GM15510 (cell line): ENCODE results near the gene TFPT.

Experiments
- POLR2A ChIP-seq: IDR thresholded peaks from 3 replicates; pipeline ENCODE4 v1.6.1; 2011; ENCODE audit warnings: borderline replicate concordance; ENCODE audit not compliant: insufficient read length; ENCODE audit errors: extremely low read depth

The TFPT gene

DNA sequence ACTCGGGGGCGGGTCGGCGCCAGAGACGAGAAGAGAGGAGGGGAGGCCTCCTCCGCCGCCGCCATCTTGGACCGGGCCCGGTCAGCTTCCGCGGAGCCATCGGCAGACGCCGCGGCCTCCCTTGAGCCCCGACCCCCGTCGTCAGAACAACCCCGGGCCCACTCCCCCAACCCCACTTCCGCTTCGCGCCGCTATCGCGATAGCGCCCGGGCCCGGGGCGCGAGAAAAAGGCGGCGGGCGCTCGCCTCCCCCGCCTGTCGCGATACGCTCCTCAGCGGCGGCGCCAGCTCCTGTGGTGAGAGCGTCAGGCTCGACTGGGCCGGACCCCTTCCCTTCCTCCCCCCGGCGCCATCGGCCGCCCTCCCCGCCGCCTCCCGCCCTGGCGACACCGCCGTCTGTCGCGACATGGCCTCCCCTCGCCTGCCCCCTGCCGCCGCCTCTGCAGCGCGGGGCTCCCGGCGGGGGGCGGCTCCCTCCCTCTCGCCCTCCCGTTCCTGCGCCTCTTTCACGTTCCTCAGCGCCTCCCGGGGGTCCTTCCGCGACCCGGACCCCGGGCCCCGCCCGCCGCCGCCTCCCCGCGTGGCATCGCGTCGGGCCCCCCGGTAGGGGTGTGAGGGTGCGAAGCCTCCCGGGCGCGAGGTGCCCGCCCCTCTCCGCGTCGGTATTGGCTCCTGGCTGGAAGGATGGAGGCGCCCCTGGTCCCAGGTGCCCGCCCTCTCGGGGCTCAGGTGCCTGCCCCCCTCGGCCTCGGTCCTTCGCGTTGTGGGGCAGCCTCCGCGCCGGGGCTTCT, 22.4 kb upstream of the TFPT start, which contains the start of gene CNOT3:
Gene CNOT3 (plus strand): TSS at position 64 of the 790 bp plus-strand sequence. CDS start 5,217 bp downstream, outside the sequence.
- peak; percentile 85 for TF ChIP-seq POLR2A

DNA sequence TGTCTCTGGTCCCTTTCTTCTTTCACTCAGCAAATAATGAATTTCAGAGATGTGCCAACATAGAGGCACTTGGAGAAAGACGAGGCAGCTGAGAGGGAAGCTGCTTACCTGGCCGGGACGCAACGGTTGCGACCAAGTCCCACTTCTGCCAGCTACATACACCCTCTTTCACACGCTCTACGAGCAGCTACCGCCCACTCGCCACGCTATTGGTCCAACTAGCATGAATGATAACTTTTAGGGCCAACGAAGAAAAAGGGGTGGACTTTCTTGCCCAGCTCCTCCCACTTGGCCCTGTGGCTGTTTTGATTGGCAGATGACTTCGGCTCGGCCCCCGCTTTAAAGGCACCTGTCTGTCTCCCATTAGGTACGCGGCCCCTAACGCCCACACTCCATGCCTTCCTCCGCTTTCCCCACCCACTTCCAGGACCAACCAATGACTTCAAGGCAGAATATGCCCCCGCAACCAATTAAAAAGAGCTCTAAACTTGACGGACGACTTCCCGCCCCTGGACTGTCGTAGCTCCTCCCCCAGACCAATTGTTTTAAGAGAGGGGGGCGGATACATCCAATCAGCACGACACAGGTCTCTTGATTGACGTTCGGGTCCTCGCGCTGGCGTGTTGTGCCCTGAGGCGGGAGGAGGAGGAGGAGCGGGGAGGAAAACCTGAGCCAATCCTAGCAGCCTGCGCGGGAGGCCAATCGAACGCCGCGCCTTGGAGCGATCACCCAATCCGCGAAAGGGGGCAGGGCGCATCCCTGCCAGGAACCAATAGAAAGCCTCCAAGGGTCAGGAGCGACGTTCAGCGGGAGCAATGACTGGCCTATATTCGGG, 21.6 kb upstream of the TFPT start:
- peak; percentile 77 for TF ChIP-seq POLR2A

DNA sequence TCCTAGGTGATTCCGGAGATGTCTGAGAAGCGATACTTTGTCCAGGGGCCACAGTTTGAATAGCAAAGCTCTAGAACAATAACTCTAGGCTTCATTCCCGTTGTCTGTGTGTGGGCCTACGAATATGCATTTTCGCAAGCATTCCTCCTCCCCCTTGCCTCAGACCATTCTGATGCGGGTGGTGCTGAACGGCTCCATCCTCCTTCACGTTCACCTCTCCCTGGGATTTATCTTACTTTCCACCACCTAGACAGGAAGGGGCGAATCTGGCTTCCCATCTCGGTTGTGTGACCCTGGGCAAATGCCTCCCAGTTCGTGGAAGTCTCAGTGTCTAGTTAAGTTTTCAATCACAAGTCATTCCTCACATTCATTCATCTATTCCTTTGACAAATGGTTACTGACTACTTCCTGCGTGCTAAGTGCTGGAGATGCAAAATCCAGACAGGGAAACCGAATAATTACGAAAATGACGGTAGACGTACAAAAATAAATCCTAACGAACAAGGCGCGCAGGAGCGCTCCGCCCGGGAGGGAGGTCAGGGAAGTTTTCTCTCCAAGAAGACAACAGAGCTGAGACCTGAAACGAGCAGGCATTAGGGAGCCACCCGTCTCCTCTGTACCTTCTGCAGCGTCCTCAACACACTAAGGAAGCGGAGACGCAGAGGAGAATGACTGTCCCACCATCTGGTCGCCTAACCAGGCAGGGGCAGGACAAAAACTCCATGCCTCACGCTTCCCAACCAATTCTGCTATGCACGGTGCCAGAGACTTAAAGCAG, 20.8 kb upstream of the TFPT start:
- no peak for TF ChIP-seq POLR2A

DNA sequence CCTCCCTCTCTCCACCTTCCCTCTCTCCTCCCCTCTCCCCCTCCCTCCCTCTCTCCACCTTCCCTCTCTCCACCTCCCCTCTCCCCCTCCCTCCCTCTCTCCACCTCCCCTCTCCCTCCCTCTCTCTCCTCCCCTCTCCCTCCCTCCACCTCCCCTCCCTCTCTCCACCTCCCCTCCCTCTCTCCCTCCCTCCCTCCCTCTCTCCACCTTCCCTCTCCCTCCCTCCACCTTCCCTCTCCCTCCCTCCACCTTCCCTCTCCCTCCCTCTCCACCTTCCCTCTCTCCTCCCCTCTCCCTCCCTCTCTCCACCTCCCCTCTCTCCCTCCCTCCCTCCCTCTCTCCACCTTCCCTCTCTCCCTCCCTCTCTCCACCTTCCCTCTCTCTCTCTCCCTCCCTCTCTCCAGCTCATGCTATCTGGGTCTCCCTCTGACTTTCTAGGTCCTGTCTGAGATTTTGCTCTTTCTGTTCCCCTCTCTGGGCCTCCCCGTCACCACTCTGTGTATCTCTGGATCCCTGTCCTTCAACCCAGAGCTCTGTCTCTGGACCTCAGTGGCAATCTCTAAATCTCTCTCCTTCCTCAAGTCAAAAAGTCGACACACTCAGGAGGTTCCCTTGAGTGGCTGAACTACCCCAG, 18.6 kb upstream of the TFPT start:
- no peak for TF ChIP-seq POLR2A

DNA sequence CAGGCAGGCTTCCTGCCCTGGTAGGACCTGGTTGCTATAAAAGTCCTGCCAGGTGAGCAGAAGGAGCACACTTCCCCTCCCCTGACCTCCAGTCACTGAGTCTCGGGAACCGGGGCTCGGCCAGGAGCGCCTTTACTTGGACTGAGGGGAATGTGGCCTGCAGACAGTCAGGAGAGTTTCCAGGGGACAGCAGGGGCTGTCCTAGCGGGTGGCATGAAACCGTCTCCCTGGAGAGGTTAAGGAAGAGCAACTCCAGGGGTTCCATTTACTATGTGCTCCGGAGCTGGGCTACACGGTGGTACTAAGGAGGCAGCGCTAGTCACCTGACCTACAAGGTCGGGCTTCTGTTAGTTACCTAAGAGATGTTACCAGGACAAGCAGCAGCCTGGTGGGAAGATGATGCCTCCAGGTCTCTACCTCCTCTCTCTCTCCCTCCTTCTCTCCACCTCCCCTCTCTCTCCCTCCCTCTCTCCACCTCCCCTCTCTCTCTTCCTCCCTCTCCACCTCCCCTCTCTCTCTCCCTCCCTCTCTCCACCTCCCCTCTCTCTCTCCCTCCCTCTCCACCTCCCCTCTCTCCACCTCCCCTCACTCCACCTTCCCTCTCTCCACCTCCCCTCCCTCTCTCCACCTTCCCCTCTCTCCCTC, 18.0 kb upstream of the TFPT start:
- no peak for TF ChIP-seq POLR2A

DNA sequence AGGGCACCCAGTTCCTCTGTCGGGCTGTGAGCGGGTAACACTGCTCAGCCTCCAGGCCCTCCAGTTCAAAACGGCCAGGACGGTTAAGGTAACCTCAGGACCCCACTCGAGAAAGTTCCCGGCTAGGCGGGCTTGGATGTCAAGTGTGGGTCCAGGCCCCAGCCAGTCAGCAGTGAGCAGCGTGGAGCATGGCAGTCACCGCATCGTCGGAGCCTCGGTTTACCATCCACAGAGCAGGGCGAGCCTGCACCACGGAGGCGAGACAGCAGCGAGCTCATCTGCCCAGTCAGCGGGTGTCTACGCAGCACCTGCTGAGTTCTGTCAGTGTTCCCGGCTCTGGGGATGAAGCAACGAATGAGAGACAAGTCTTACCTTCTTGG, 14.2 kb upstream of the TFPT start:
- no peak for TF ChIP-seq POLR2A

DNA sequence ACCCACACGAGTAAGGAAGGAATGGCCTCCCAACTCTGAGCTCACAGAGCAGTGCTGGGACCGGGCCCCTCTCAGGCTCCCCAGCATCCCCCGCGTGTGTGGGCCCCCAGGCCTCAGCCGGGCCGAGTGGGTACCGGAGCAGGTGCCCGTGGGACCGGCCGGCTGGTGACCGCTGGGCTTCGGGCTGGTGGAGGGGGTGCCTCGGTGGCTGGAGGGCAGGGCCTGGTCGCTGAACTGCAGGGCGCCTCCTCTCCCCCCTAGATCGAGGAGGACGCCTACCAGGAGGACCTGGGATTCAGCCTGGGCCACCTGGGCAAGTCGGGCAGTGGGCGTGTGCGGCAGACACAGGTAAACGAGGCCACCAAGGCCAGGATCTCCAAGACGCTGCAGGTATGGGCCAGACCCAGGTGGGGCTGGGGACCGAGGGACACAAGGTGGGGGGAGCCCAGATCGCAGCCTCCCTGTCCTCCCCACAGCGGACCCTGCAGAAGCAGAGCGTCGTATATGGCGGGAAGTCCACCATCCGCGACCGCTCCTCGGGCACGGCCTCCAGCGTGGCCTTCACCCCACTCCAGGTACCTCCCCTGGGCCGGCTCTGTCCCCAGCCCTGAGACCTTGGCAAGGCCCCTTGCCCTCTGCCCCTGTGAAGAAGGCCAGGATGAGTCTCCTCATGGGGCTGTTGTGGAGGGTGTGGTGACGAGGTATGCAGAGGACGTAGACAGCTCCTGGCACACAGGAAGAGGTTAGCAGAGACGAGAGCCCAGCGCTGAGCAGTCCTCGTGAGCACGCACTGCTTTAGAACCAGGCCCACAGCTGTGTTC, 13.5 kb upstream of the TFPT start:
- no peak for TF ChIP-seq POLR2A

DNA sequence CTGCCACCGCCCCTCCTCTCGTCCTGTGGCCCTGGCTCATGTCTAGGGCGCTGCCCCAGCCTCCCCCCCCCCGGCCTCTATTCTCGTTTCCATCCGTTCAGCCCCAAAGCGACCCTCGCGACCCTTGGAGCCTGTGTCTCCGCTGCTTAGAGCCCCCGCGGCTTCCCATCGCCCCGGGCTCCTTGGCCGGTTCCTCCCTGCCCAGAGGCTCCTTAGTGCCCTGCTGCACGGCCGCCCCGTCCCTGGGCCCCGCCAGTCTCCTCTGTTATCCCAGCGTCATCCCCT, 12.9 kb upstream of the TFPT start:
- no peak for TF ChIP-seq POLR2A

DNA sequence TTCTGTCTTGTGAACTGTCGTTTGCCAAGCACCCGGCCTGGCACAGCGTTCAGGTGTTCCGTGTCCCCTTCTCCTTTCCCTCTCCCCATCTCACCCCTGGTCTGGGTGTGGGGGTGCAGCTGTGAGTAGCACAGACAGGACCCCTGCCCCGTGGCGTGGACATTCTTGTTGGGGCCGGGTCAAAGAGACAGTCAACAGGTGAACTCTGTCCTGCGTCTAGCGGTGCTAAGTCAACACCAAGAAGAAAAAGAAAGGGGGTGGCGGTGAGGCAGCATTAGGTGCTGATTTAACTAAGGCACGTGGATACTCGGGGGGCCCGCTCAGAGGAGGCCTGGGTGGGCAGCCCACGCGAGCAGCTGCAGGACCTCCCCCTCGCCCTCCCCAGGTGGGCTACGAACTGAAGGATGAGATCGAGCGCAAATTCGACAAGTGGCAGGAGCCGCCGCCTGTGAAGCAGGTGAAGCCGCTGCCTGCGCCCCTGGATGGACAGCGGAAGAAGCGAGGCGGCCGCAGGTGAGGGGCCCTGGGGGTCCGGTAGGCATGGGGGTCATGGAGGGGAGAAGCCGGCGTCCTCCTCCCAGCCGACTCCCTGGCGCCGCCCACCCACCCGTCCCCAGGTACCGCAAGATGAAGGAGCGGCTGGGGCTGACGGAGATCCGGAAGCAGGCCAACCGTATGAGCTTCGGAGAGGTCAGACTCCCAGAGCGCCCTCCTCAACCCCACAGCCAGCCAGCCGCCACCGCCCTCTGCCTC, 12.4 kb upstream of the TFPT start:
- no peak for TF ChIP-seq POLR2A

DNA sequence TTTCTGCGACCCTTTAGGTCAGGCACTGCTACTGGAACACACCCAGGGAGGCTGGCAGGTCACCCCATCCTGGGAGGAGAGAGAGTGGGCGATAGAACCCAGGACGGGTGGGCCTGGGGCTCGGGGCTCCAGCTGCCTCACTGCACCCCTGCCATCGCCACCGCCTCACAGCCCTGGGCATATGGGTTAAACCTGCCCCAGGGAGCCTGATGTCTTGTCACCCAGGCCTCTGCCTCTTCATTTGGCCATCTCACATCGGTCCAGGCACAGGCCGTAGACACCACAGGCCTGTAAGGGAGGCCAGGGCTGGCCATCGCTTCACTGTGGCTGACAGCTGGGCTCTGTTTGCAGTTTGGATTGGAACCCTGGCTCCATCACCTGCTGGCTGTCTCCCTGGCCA, 10.3 kb upstream of the TFPT start:
- no peak for TF ChIP-seq POLR2A

DNA sequence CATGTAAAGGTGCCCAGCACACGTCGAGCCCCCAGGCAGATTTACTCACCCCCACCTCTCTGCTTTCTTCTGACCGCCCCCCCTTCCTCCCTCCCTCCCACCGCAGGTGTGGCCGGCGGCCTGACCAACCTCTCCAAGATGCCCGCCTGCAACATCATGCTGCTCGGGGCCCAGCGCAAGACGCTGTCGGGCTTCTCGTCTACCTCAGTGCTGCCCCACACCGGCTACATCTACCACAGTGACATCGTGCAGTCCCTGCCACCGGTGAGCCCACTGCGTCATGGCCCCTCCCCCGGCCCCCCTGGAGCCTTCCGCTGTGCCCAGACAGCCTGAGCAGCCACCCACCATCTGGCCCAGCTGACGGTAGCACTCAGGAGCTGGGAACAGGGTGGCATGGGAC, 8.9 kb upstream of the TFPT start:
- no peak for TF ChIP-seq POLR2A

DNA sequence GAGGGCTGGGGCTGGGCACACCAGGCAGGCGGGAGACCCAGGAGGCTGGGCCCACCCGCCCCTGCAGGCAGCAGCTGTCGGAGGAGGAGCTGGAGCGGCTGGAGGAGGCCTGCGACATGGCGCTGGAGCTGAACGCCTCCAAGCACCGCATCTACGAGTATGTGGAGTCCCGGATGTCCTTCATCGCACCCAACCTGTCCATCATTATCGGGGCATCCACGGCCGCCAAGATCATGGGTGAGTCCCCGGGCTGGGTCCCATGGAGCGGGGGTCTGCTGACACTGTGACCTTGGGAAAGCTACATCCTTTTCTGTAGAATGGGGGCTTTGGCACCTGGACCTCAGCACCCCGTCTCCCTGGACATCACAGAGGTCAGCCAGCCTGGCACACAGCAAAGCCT, 8.2 kb upstream of the TFPT start:
- no peak for TF ChIP-seq POLR2A

DNA sequence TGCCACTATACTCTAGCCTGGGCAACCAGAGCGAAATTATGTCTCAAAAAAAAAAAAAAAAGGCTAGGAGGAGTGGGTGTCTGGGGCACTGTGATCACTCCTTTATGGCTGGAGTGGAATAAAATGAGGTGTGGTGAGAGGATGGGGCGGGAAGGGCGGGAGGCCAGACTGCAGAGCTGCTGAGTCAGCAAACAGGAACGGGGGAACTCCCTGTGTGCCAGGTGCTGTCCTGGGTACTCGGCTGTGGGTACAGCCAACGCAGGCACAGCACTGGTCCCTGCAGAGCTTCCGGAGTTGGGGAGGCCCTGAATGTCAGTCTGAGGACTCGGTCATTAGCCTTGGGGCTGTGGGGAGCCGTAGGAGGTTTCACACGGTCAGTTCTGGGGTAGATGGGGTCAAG, 5.8 kb upstream of the TFPT start:
- TF ChIP-seq POLR2A, result no peak
